ENCODE measurements around the gene YTHDF2.
"Not testable (repeated sequence)": the region's sequence is repeated elsewhere in the genome, so short reads cannot be mapped to it uniquely, and the experiment has no call there.

YTHDF2 gene

GRCh38 chr1:28736450-28737306 lies at the start of gene YTHDF2:
YTHDF2 (plus strand) TSS chr1:28736940; CDS start chr1:28737121, 181 bp downstream.
- H3K27ac ChIP-seq, result peak within 1 kb of the TSS; percentile 98

GRCh38 chr1:28691627-28692026 lies 45.1 kb upstream of the YTHDF2 start:
- H3K27ac ChIP-seq, result not testable (repeated sequence)

More at GRCh38 chr1:28736450-28737306, at the start of gene YTHDF2:
- TF ChIP-seq CTCF (conservative IDR thresholded peaks at IDR 0.05), result peak; percentile 95

GRCh38 chr1:28703629-28704028 lies 33.1 kb upstream of the YTHDF2 start:
- TF ChIP-seq CTCF (conservative IDR thresholded peaks at IDR 0.05), result no peak
- H3K27ac ChIP-seq, result no peak overlapping the region

- no peak overlapping the region for H3K27ac ChIP-seq
- no peak for TF ChIP-seq CTCF (conservative IDR thresholded peaks at IDR 0.05)
Measured at GRCh38 chr1:28716336-28716735, 20.4 kb upstream of the YTHDF2 start.

- no peak overlapping the region for H3K27ac ChIP-seq
Measured at GRCh38 chr1:28718166-28718565, 18.6 kb upstream of the YTHDF2 start.

GRCh38 chr1:28718586-28719331 lies 18.0 kb upstream of the YTHDF2 start:
- no peak overlapping the region for H3K27ac ChIP-seq
- no peak for TF ChIP-seq CTCF (conservative IDR thresholded peaks at IDR 0.05)

More at GRCh38 chr1:28718166-28718565, 18.6 kb upstream of the YTHDF2 start:
- TF ChIP-seq CTCF (conservative IDR thresholded peaks at IDR 0.05), result no peak

GRCh38 chr1:28719332-28719619 lies 17.5 kb upstream of the YTHDF2 start:
- H3K27ac ChIP-seq, result no peak overlapping the region
- TF ChIP-seq CTCF (conservative IDR thresholded peaks at IDR 0.05), result no peak

- H3K27ac ChIP-seq, result no peak overlapping the region
- TF ChIP-seq CTCF (conservative IDR thresholded peaks at IDR 0.05), result no peak
Measured at GRCh38 chr1:28720376-28720775, 16.4 kb upstream of the YTHDF2 start.

- not testable (repeated sequence) for H3K27ac ChIP-seq
Measured at GRCh38 chr1:28721927-28722326, 14.8 kb upstream of the YTHDF2 start.

- H3K27ac ChIP-seq, result not testable (repeated sequence)
Measured at GRCh38 chr1:28725365-28725764, 11.4 kb upstream of the YTHDF2 start.

Data from VCaP (cell line).